A549 treated with Hydrocortisone at 1 μM for 4 hours (cell line): ENCODE results near the gene TNRC6B. TPM values are rescaled to one million over a fixed set of nuclear protein-coding genes. Genes with fewer than 3 reads are reported as not detected.

Source experiments
- total RNA-seq: library from RNA; stranded (reverse); fragments of 200-300 nt; extraction: Qiagen RNA extraction; gene quantifications from 5 replicates; pipeline ENCODE4 v1.2.3, GENCODE V29; 2022

Gene TNRC6B, protein sequence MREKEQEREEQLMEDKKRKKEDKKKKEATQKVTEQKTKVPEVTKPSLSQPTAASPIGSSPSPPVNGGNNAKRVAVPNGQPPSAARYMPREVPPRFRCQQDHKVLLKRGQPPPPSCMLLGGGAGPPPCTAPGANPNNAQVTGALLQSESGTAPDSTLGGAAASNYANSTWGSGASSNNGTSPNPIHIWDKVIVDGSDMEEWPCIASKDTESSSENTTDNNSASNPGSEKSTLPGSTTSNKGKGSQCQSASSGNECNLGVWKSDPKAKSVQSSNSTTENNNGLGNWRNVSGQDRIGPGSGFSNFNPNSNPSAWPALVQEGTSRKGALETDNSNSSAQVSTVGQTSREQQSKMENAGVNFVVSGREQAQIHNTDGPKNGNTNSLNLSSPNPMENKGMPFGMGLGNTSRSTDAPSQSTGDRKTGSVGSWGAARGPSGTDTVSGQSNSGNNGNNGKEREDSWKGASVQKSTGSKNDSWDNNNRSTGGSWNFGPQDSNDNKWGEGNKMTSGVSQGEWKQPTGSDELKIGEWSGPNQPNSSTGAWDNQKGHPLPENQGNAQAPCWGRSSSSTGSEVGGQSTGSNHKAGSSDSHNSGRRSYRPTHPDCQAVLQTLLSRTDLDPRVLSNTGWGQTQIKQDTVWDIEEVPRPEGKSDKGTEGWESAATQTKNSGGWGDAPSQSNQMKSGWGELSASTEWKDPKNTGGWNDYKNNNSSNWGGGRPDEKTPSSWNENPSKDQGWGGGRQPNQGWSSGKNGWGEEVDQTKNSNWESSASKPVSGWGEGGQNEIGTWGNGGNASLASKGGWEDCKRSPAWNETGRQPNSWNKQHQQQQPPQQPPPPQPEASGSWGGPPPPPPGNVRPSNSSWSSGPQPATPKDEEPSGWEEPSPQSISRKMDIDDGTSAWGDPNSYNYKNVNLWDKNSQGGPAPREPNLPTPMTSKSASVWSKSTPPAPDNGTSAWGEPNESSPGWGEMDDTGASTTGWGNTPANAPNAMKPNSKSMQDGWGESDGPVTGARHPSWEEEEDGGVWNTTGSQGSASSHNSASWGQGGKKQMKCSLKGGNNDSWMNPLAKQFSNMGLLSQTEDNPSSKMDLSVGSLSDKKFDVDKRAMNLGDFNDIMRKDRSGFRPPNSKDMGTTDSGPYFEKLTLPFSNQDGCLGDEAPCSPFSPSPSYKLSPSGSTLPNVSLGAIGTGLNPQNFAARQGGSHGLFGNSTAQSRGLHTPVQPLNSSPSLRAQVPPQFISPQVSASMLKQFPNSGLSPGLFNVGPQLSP (N-terminal part only)
- 3.9 to 6.2 TPM (median 5.3 TPM) in 5 replicates for total RNA-seq

GRCh38 chr22:40177738-40178416 is at the start of gene TNRC6B:
TSS of gene TNRC6B (plus strand) at chr22:40177925. CDS start at chr22:40178136, 211 bp downstream.

DNA sequence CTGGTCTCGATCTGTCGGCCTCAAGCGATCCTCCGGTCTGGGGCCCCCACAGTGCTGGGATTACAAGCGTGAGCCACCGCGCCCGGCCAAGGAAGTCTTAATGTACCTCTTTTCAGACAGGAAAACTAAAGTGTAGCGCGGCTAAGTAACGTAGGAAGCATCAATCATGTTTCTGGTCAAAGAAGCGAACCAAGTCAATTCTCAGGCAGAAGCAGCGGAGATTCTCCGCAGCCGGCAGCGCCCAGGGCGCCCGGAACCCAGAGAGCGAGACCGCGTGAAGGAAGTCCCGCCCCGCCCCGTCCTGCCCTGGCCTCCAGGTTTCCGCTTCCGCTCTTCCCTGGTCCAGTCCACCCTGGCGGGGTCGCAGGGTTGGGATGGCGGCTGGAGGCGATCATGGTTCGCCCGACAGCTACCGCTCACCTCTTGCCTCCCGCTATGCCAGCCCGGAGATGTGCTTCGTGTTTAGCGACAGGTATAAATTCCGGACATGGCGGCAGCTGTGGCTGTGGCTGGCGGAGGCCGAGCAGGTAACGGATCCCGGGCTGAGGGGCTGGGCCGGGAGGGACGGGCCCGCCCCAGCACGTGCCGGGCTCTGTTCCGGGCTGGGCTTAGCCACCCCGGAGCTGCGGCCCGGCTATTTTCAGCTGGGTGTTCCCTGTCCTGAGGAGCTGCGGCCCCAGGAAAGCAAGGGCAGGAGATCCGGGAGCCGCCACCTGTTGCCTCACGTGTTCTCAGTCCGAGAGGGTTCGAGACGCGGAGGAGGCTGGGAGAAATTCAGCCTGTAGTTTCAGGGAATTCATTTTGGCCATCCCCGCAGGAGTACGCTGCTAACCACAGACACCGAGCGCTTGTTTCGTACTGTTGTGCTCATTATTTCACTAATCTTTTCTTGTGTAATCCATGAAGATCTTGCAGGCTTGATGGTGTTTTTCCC is 168.7 kb downstream of the TNRC6B start, which contains the start of gene ADSL:
TSS of gene ADSL (plus strand) at position 316 of the 934 bp plus-strand sequence. CDS start at position 375, 59 bp downstream.

Other genes starting within 250 kb of the TNRC6B start
- gene TMA7B, start 217.5 kb upstream of the TNRC6B start, total RNA-seq: not detected in 5 replicates
- not detected in 5 replicates for gene FAM83F, start 183.0 kb upstream of the TNRC6B start, total RNA-seq
- gene ADSL, start 168.6 kb downstream of the TNRC6B start, total RNA-seq: 91.8 to 104 TPM (median 94.6 TPM) in 5 replicates
- 15.8 to 17.5 TPM (median 16.0 TPM) in 5 replicates for gene SGSM3, start 192.7 kb downstream of the TNRC6B start, total RNA-seq